H1 (cell line): ENCODE measurements around the gene MAP7. TPM values are rescaled to one million over a fixed set of nuclear protein-coding genes. Genes with fewer than 3 reads are reported as not detected.

ENCODE experiments used
- CTCF ChIA-PET: fragments of 300-600 bp; sonication (Branson Sonifier 250); formaldehyde crosslinking; loops from one replicate; lab custom pipeline; 2021; ENCODE audit not compliant: partially characterized antibody; lab: Charles Lee
- POLR2A ChIA-PET: fragments of 300-600 bp; sonication (Branson Sonifier 250); formaldehyde crosslinking; loops from one replicate; lab custom pipeline; 2021; ENCODE audit warnings: inconsistent platforms; ENCODE audit not compliant: partially characterized antibody; lab: Charles Lee
- DNase-seq, 2 experiments: peaks; one replicate each; pipeline versions ENCODE4 v3.0.0 to v3.0.0-alpha.2; 2010 to 2022; ENCODE audit warnings: low spot score in 2 of 2, low read depth in 1 of 2, mixed read lengths in 1 of 2
- FAIRE-seq: peaks from 2 replicates; lab custom pipeline; 2011; peaks lifted over from hg19 to GRCh38; lab: Jason Lieb, UNC
- H2AFZ ChIP-seq: 2 replicates; pipeline ENCODE4 v1.8.1; 2012; ENCODE audit warnings: low read length, inconsistent platforms
- H2AK5ac ChIP-seq: 2 replicates; pipeline ENCODE4 v1.6.1; 2013; ENCODE audit warnings: low read depth, low read length
- H2BK120ac ChIP-seq: replicated peaks from 2 replicates; pipeline ENCODE3; 2013; ENCODE audit warnings: low read depth, low read length, inconsistent platforms
- H2BK12ac ChIP-seq: 2 replicates; pipeline ENCODE4 v1.6.1; 2013; ENCODE audit warnings: low read depth, low read length
- H2BK15ac ChIP-seq: 2 replicates; pipeline ENCODE4 v1.6.1; 2013; ENCODE audit warnings: low read length
- H2BK20ac ChIP-seq: 2 replicates; pipeline ENCODE4 v1.6.1; 2013; ENCODE audit warnings: low read length
- H2BK5ac ChIP-seq: 2 replicates; pipeline ENCODE4 v1.6.1; 2013; ENCODE audit warnings: low read depth, low read length
- H3K14ac ChIP-seq: 2 replicates; pipeline ENCODE4 v1.6.1; 2013; ENCODE audit warnings: inconsistent platforms; ENCODE audit not compliant: insufficient read length
- H3K18ac ChIP-seq: 2 replicates; pipeline ENCODE4 v1.6.1; 2013; ENCODE audit warnings: low read length; ENCODE audit errors: extremely low read depth
- H3K23ac ChIP-seq: 2 replicates; pipeline ENCODE4 v1.6.1; 2013; ENCODE audit warnings: inconsistent platforms; ENCODE audit not compliant: insufficient read length
- H3K23me2 ChIP-seq: 2 replicates; pipeline ENCODE4 v1.6.1; 2013; ENCODE audit warnings: low read depth, low read length
- H3K27ac ChIP-seq: 2 replicates; pipeline ENCODE4 v1.6.1; 2011; ENCODE audit warnings: low read depth, low read length, inconsistent platforms
- H3K27me3 ChIP-seq, 4 experiments: replicated peaks in 1 of 4; 1 replicate in 1 of 4; 2 replicates in 3 of 4; pipeline versions ENCODE4 v1.6.1 to v1.8.1; 2011 to 2013; ENCODE audit warnings: low read length in 3 of 4, mild to moderate bottlenecking in 3 of 4, inconsistent platforms in 2 of 4, mixed read lengths in 2 of 4, moderate library complexity in 1 of 4; ENCODE audit not compliant: control insufficient read depth in 3 of 4, insufficient read depth in 3 of 4; ENCODE audit errors: extremely low read depth in 1 of 4
- H3K36me3 ChIP-seq, 4 experiments: 2 replicates each; pipeline versions ENCODE4 v1.6.1 to v1.8.1; 2011 to 2013; ENCODE audit warnings: mild to moderate bottlenecking in 4 of 4, low read length in 3 of 4, moderate library complexity in 2 of 4, control low read depth in 1 of 4, inconsistent platforms in 1 of 4; ENCODE audit not compliant: insufficient read depth in 4 of 4, control insufficient read depth in 2 of 4
- H3K4ac ChIP-seq: replicated peaks from 2 replicates; pipeline ENCODE3; 2013; ENCODE audit warnings: low read length, low read depth, mixed read lengths, inconsistent platforms; ENCODE audit not compliant: insufficient read length
- H3K4me1 ChIP-seq, 4 experiments: replicated peaks in 1 of 4; 1 replicate in 1 of 4; 2 replicates in 3 of 4; pipeline versions ENCODE4 v1.6.1 to v1.8.1; 2011 to 2013; ENCODE audit warnings: low read length in 3 of 4, inconsistent platforms in 2 of 4, mixed read lengths in 1 of 4; ENCODE audit not compliant: insufficient read depth in 4 of 4, control insufficient read depth in 3 of 4
- H3K4me2 ChIP-seq, 2 experiments: 2 replicates each; pipeline versions ENCODE4 v1.6.1 to v1.8.1; 2011 to 2013; ENCODE audit warnings: low read depth in 2 of 2, low read length in 2 of 2, control low read depth in 1 of 2, inconsistent platforms in 1 of 2, mild to moderate bottlenecking in 1 of 2; ENCODE audit not compliant: insufficient read depth in 1 of 2
- H3K4me3 ChIP-seq, 4 experiments: fragments of 200-600, 300-600 bp in 1 of 4; sonication (generic), shearing (Covaris generic), sonication (Bioruptor Twin) in 1 of 4; 2 replicates each; pipeline versions ENCODE4 v1.5.1 to v1.8.1; 2011 to 2016; ENCODE audit warnings: low read length in 4 of 4, low read depth in 3 of 4, control low read depth in 2 of 4, inconsistent platforms in 2 of 4, mild to moderate bottlenecking in 2 of 4, mixed read lengths in 1 of 4, moderate library complexity in 1 of 4; ENCODE audit not compliant: insufficient read depth in 2 of 4; ENCODE audit errors: extremely low read depth in 1 of 4
- H3K56ac ChIP-seq: replicated peaks from 2 replicates; pipeline ENCODE3; 2013; ENCODE audit warnings: low read depth, mild to moderate bottlenecking, mixed read lengths, low read length, inconsistent platforms; ENCODE audit not compliant: insufficient read length
- H3K79me1 ChIP-seq: 2 replicates; pipeline ENCODE4 v1.6.1; 2013; ENCODE audit warnings: low read depth, low read length, control low read depth
- H3K79me2 ChIP-seq, 2 experiments: 2 replicates each; pipeline versions ENCODE4 v1.6.1 to v1.8.1; 2012 to 2013; ENCODE audit warnings: low read length in 2 of 2, mild to moderate bottlenecking in 2 of 2, inconsistent platforms in 1 of 2; ENCODE audit not compliant: insufficient read depth in 2 of 2, control insufficient read depth in 1 of 2
- H3K9ac ChIP-seq, 4 experiments: replicated peaks in 1 of 4; 1 replicate in 1 of 4; 2 replicates in 3 of 4; pipeline versions ENCODE4 v1.6.1 to v1.8.1; 2011 to 2013; ENCODE audit warnings: low read depth in 3 of 4, low read length in 3 of 4, control low read depth in 2 of 4, mild to moderate bottlenecking in 2 of 4, moderate library complexity in 2 of 4, inconsistent platforms in 1 of 4; ENCODE audit errors: extremely low read depth in 1 of 4
- H3K9me3 ChIP-seq, 2 experiments: 2 replicates each; pipeline versions ENCODE4 v1.6.1 to v1.8.1; 2012 to 2013; ENCODE audit warnings: mild to moderate bottlenecking in 2 of 2, moderate library complexity in 2 of 2, control low read depth in 1 of 2, inconsistent platforms in 1 of 2, low read depth in 1 of 2, low read length in 1 of 2, mixed read lengths in 1 of 2; ENCODE audit not compliant: insufficient read depth in 2 of 2
- H4K20me1 ChIP-seq, 2 experiments: replicated peaks in 1 of 2; 2 replicates each; pipeline versions ENCODE3 to v1.8.1; 2011 to 2013; ENCODE audit warnings: inconsistent platforms in 2 of 2, low read length in 2 of 2, mild to moderate bottlenecking in 1 of 2; ENCODE audit not compliant: insufficient read depth in 2 of 2, control insufficient read depth in 1 of 2
- H4K5ac ChIP-seq: 2 replicates; pipeline ENCODE4 v1.6.1; 2013; ENCODE audit warnings: low read length, low read depth, mixed read lengths, inconsistent platforms; ENCODE audit not compliant: insufficient read length
- H4K8ac ChIP-seq: 2 replicates; pipeline ENCODE4 v1.8.0; 2013; ENCODE audit warnings: mild to moderate bottlenecking, moderate library complexity, low read length, inconsistent platforms; ENCODE audit not compliant: insufficient read depth; ENCODE audit errors: extremely low read depth
- H4K91ac ChIP-seq: replicated peaks from 2 replicates; pipeline ENCODE3; 2013; ENCODE audit warnings: low read length, mixed read lengths, inconsistent platforms; ENCODE audit not compliant: insufficient read length
- NRF1 ChIP-seq: IDR thresholded peaks from 2 replicates; pipeline ENCODE4 v1.6.1; 2011; ENCODE audit warnings: mild to moderate bottlenecking, low read depth, low read length, improper control_type of control experiment
- WGBS, 2 experiments: shearing (Covaris generic) in 1 of 2; methylation state at CpG; one replicate each; pipeline versions ENCODE4 v1.1.6 to v1.1.7; 2013 to 2015; ENCODE audit warnings: low lambda C conversion rate in 2 of 2, mixed read lengths in 2 of 2, inconsistent platforms in 1 of 2, low coverage in 1 of 2, missing lambda C conversion rate in 1 of 2; ENCODE audit not compliant: insufficient replicate concordance in 2 of 2, insufficient coverage in 1 of 2, insufficient read length in 1 of 2; ENCODE audit errors: extremely low coverage in 1 of 2, missing lambda C conversion rate in 1 of 2; 5-methylcytosine and 5-hydroxymethylcytosine counted together
- polyA plus RNA-seq, 7 experiments: library from polyadenylated mRNA; depleted of rRNA in 3 of 7; stranded (reverse) in 5 of 7; unstranded in 2 of 7; fragments of >200 nt in 5 of 7; fragments of 200-250 nt in 2 of 7; gene quantifications; 1 replicate in 5 of 7; 2 replicates in 1 of 7; 4 replicates in 1 of 7; pipeline versions ENCODE4 v1.2.1 to v1.2.3, GENCODE V29; 2011 to 2013; ENCODE audit warnings: missing spikeins in 2 of 7, mixed read lengths in 2 of 7
- total RNA-seq: library from RNA; stranded (reverse); fragmentation: NEBNext Ultra II Directional; extraction: Animal tissue kit (Norgen Biotek cat#: 25700); gene quantifications from 2 replicates; pipeline ENCODE4 v1.2.1, GENCODE V29; 2021

MAP7 gene
- total and polyA plus RNA-seq, 2 of the 8 experiments (the other 6 are each of a cell fraction or from before 2014, with no cell fraction given) = 13.5 to 66.9 TPM

GRCh38 chr6:136415351-136416007 is 134.7 kb downstream of the MAP7 start:
- Histone ChIP-seq H2BK5ac (no peak overlapping the region), H3K9me3 (no peaks in the 10 kb centered on the region), H2BK15ac (no peak overlapping the region), H3K4me2 (no peak overlapping the region), H3K23ac (no peak overlapping the region), H2BK12ac (no peak overlapping the region), H3K36me3 (peaks cover 0 to 10% (median 2%) of the 10 kb centered on the region in 4 experiments; a peak in 3 of 8 replicates), H3K23me2 (no peaks in the 10 kb centered on the region), H3K9ac (no peak overlapping the region), H3K4ac (no peak overlapping the region), H4K8ac (no peak overlapping the region), H3K4me1 (0 out of 7 replicates have a peak, but pooled peaks cover 0 to under 1% (median under 1%) of the 10 kb centered on the region in 4 experiments), H3K14ac (no peak overlapping the region), H3K79me2 (no peaks in the 10 kb centered on the region), H3K27me3 (no peaks in the 10 kb centered on the region), H4K5ac (no peak overlapping the region), H3K79me1 (no peaks in the 10 kb centered on the region), H3K27ac (no peak overlapping the region), H2BK120ac (no peak overlapping the region), H4K91ac (no peak overlapping the region), H2AFZ (no peak overlapping the region), H4K20me1 (no peaks in the 10 kb centered on the region), H2BK20ac (no peak overlapping the region), H3K18ac (no peak overlapping the region), H2AK5ac (no peak overlapping the region), H3K56ac (no peak overlapping the region), H3K4me3 (no peak overlapping the region)
- WGBS, 2 experiments = 89% methylated on average over 5 of the region's 5 CpGs; no CpG with 5 or more reads in 1 of the 2 experiments
- POLR2A ChIA-PET = no interaction called here
- no peak for FAIRE-seq
- DNase-seq = no peak
- CTCF ChIA-PET = interaction anchor here (1.5 kb wide), 1 partner anchor 129 kb away, joined by 3 read pairs; no protein-coding TSS in a partner anchor
- no peak for TF ChIP-seq NRF1
